ENCODE results near the gene SLC44A5. TPM values are rescaled to one million over a fixed set of nuclear protein-coding genes. Genes with fewer than 3 reads are reported as not detected.
"Not testable (repeated sequence)": the region's sequence is repeated elsewhere in the genome, so short reads cannot be mapped to it uniquely, and the experiment has no call there.

The SLC44A5 gene
- under 1 TPM in 1 of 2 donors, not detected in 1; 0.07 TPM for total RNA-seq

DNA sequence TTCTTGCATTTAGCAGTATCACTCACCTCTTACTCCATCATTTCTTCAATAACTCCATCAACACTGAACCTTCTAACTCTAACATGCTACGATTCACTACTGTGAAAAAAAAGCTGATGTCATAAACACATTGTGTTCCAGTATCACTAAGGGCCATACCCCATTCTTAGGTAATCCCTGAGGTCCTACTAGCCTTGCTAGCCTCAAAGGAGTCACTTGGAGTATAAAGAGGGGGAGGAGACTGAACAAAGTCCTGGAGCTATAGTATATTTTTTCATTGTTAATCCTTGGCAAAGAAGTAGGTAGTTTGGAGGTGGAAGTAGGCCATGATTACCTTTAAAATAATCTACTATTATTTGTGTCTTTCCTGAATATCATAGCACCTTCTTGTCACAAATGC lies at the start of gene SLC44A5:
Gene SLC44A5 (minus strand): TSS at position 101 of the 400 bp plus-strand sequence. CDS start 69,667 bp downstream, outside the sequence.
- Mint-ChIP-seq H3K9me3 (peaks cover 0 to 11% of the 10 kb centered on the region in 2 donors), H3K27ac (no peak within 1 kb of the TSS), H3K36me3 (peaks cover 0 to 13% of the 10 kb centered on the region in 2 donors)
- ATAC-seq (no peak), DNase-seq (ENCODE audit: low spot score in 2 of 2) (no peak)

- Mint-ChIP-seq H3K36me3 (no peaks in the 10 kb centered on the region), H3K9me3 (peaks cover 4 to 10% of the 10 kb centered on the region in 2 donors), H3K27ac (no peak overlapping the region)
- ATAC-seq, result no peak
- DNase-seq (ENCODE audit: low spot score in 2 of 2), result no peak
Observed at GRCh38 chr1:75655931-75656330, 45.0 kb upstream of the SLC44A5 start.

DNA sequence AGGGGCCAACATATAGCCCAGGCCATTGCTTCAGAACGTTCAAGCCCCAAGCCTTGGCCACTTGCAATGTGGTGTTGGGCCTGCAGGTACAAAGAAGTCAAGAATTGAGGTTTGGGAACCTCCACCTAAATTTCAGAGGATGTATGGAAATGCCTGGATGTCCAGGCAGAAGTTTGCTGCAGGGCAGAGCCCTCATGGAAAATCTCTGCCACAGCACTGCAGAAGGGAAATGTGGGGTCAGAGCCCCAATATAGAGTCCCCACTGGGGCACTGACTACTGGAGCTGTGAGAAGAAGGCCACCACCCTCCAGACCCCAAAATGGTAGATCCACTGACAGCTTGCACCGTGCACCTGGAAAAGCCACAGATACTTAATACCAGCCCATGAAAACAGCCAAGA lies 36.3 kb upstream of the SLC44A5 start:
- H3K36me3 Mint-ChIP-seq, result peaks cover 0 to 13% of the 10 kb centered on the region in 2 donors
- not testable (repeated sequence) for DNase-seq (ENCODE audit: low spot score in 2 of 2); ATAC-seq; H3K9me3 Mint-ChIP-seq; H3K27ac Mint-ChIP-seq

DNA sequence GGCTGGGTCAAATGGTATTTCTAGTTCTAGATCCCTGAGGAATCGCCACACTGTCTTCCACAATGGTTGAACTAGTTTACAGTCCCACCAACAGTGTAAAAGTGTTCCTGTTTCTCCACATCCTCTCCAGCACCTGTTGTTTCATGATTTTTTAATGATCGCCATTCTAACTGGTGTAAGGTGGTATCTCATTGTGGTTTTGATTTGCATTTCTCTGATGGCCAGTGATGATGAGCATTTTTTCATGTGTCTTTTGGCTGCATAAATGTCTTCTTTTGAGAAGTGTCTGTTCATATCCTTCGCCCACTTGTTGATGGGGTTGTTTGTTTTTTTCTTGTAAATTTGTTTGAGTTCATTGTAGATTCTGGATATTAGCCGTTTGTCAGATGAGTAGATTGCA lies 34.2 kb upstream of the SLC44A5 start:
- ATAC-seq; DNase-seq (ENCODE audit: low spot score in 2 of 2); H3K27ac Mint-ChIP-seq; H3K9me3 Mint-ChIP-seq: not testable (repeated sequence)
- peaks cover 0 to 13% of the 10 kb centered on the region in 2 donors for H3K36me3 Mint-ChIP-seq

- no peak overlapping the region for H3K27ac Mint-ChIP-seq
- DNase-seq (ENCODE audit: low spot score in 2 of 2) (no peak), ATAC-seq (no peak)
- H3K9me3 Mint-ChIP-seq, result no peaks in the 10 kb centered on the region
- peaks cover 0 to 13% of the 10 kb centered on the region in 2 donors for H3K36me3 Mint-ChIP-seq
Observed at GRCh38 chr1:75643460-75643859, 32.5 kb upstream of the SLC44A5 start.

GRCh38 chr1:75641325-75641724 lies 30.4 kb upstream of the SLC44A5 start:
- DNase-seq (ENCODE audit: low spot score in 2 of 2) (no peak), ATAC-seq (no peak)
- peaks cover 0 to 2% of the 10 kb centered on the region in 2 donors for H3K36me3 Mint-ChIP-seq
- H3K9me3 Mint-ChIP-seq, result no peaks in the 10 kb centered on the region
- no peak overlapping the region for H3K27ac Mint-ChIP-seq

DNA sequence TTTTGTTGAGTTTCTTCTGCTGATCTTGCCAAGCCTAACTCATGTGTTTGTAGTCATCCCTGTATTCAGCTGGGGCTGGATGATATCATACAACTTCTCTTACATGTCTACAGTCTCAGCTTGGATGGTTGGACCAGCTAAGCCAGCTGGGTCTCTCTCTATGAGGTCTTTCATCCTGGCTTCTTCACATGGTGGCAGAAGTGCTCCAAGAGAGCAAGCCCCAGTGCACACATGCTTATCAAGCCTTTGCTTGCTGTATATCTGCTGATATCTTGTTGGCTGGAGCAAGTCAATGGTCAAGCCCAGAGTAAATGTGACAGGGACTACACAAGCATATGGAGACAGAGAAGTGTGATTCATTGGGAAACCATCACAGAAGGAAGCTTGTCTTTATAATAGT lies 29.2 kb upstream of the SLC44A5 start:
- ATAC-seq (no peak), DNase-seq (ENCODE audit: low spot score in 2 of 2) (no peak)
- Mint-ChIP-seq H3K9me3 (no peaks in the 10 kb centered on the region), H3K36me3 (no peaks in the 10 kb centered on the region), H3K27ac (no peak overlapping the region)

- ATAC-seq, result no peak
- no peak for DNase-seq (ENCODE audit: low spot score in 2 of 2)
- H3K9me3 Mint-ChIP-seq, result no peaks in the 10 kb centered on the region
- H3K36me3 Mint-ChIP-seq, result no peaks in the 10 kb centered on the region
- no peak overlapping the region for H3K27ac Mint-ChIP-seq
Observed at GRCh38 chr1:75632350-75632949, 21.5 kb upstream of the SLC44A5 start.

- Mint-ChIP-seq H3K36me3 (no peaks in the 10 kb centered on the region), H3K27ac (no peak overlapping the region), H3K9me3 (no peaks in the 10 kb centered on the region)
- DNase-seq (ENCODE audit: low spot score in 2 of 2) (no peak), ATAC-seq (no peak)
Observed at GRCh38 chr1:75630998-75631397, 20.1 kb upstream of the SLC44A5 start.

DNA sequence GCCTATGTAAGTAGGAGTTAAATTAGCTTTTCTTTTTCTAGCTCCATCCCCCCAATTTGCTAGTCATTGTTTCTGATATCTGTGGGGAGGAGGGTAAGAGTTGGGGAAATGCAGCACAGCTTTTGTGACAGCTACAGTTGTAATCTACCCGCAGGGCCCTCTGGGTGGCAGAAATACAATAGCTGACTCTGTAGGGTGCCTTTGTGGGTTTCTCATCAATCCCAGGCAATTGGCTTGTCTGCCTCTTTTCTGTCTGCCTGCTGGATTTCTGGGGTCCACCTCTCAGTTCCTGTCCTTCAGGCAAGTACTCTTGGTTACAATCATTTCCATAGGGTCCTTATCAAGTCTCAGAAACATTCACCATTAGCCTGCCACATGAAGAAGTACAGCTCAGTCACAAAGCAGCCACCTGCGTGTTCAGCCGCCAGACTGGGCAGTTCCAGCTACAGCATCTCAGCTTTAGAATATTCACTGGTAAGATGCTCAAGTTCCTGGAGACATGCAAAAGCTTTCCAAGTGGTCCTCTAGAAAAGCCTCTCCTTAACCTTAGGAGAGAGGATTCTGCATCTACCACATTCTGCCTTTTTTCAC lies 19.2 kb upstream of the SLC44A5 start:
- no peak overlapping the region for H3K27ac Mint-ChIP-seq

DNA sequence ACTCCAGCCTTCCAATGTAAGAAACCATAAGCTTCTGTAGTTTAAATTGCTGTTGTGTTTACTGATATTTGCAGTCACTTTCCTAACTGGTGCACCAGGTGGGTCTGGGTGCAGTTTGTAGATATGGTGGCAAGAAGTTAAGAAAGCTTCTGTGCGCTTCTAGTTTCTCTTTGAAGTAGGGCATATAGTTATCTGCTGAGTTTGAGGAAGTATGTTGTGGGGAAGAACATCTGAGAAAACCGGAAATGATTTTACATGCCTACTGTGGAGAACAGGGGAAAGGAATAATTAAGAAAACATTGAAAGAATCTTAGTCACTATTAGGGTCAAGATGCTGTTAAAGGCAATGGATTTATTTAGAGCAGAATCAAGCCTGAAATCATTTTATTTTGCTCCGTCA lies 14.9 kb upstream of the SLC44A5 start:
- ATAC-seq, result no peak

More for the DNA sequence above, 19.2 kb upstream of the SLC44A5 start:
- DNase-seq (ENCODE audit: low spot score in 2 of 2) (no peak), ATAC-seq (no peak)
- peaks cover 0 to under 1% of the 10 kb centered on the region in 2 donors for H3K9me3 Mint-ChIP-seq
- no peaks in the 10 kb centered on the region for H3K36me3 Mint-ChIP-seq

GRCh38 chr1:75618382-75618781 lies 7.5 kb upstream of the SLC44A5 start:
- no peak for ATAC-seq
- Mint-ChIP-seq H3K9me3 (no peaks in the 10 kb centered on the region), H3K36me3 (peaks cover 0 to 12% of the 10 kb centered on the region in 2 donors)

More for the DNA sequence above, 14.9 kb upstream of the SLC44A5 start:
- H3K36me3 Mint-ChIP-seq, result no peaks in the 10 kb centered on the region
- H3K9me3 Mint-ChIP-seq, result peaks cover 0 to 5% of the 10 kb centered on the region in 2 donors
- DNase-seq (ENCODE audit: low spot score in 2 of 2), result no peak
- H3K27ac Mint-ChIP-seq, result no peak overlapping the region

DNA sequence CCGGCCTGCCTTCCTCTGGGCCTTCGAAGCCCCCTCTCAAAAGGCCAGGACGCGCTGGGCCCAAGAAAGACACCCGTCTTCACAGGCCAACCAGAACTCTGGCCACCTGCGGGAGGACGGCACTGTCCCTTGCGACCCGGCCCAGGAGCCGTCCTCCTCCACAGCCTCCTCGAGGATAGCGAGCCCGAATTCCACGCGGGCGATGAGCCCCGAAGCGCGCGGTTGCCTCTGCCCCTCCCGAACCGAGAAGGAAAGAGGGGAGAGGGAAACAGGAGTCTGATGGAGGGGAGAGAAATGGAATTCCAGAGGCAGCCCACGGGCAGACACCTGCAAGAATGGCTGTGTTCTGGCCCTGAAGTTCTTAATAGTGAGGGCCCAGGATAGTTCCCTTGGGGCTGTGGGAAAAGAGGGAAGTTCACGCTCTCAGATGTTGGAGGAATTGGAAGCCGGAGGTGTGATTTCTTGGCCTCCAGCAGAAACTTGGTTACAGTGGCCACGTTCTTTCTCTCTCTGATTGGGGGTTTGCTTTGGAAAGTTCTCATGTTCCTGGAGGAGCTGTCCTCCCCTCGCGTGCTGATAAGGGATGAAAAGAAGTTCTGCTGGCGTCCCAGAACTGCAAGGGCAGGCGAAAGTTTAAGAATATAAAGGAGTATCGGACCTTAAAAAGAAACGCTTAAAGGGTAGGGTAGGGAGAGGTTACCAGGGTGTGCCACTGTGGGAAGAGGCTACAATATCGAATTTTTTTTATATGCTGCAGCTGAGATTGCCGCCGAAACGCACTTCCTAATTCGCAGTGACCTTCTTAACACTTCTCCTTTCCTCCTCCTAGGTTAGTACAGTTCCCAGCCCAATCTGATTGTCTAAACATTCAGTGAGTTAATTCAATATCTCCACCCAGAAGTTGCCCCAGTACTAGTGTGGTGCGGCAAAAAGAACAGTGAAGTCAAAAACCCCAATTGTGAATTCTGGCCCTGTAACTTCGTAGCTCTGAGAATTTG lies 5.8 kb upstream of the SLC44A5 start:
- DNase-seq (ENCODE audit: low spot score in 2 of 2) (no peak), ATAC-seq (no peak)
- no peak overlapping the region for H3K27ac Mint-ChIP-seq
- H3K36me3 Mint-ChIP-seq, result peaks cover 0 to 12% of the 10 kb centered on the region in 2 donors
- H3K9me3 Mint-ChIP-seq, result no peaks in the 10 kb centered on the region

More at GRCh38 chr1:75618382-75618781, 7.5 kb upstream of the SLC44A5 start:
- DNase-seq (ENCODE audit: low spot score in 2 of 2), result no peak
- no peak overlapping the region for H3K27ac Mint-ChIP-seq

DNA sequence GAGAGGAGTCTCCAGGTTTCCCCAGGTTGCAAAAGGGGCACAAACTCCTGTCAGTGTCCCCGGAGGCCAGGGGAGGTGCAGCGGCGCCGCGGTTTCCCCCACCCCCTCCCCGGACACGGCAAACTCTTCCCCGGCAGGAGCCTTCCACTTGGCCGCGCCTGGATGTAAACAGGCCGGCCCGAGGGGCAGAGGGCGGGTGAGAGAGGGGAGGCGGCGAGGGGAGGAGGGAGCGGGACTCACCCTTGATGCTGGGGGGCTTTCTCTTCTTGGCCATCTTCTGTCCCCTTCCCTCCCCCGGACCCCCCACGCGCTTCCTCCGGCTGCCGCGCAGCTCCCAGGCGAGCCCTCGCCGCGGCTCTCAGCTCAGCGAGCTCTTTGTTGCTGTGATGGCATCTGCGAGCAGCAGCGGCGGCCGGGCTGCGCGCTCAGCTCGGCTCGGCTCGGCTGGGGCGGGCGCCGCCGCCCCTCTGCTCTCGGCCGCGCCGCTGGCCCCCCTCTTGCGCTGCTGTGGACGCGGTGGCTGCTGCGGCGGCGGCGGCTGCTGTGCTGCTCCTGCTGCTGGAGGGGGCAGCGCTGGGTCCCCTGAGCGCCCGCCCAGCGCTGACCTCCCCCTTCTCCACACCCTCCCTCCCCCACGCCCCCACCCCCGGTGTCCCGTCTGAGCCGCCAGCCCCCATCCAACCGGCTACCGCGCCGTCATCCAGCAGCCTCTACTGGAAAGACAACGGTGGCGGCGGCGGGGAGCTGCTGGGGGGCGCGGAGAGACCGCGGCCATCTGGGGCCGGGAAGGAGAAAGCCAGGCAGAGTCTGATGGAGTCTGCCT lies 4.9 kb upstream of the SLC44A5 start:
- ATAC-seq (peak; percentile 34 to 72), DNase-seq (ENCODE audit: low spot score in 2 of 2) (peak in 1 of 2 donors; percentile 20)
- Mint-ChIP-seq H3K27ac (no peak overlapping the region), H3K36me3 (peaks cover 0 to 12% of the 10 kb centered on the region in 2 donors), H3K9me3 (no peaks in the 10 kb centered on the region)

- ATAC-seq (peak in 1 of 2 donors; percentile 31), DNase-seq (ENCODE audit: low spot score in 2 of 2) (no peak)
- no peak overlapping the region for H3K27ac Mint-ChIP-seq
- H3K9me3 Mint-ChIP-seq, result no peaks in the 10 kb centered on the region
- peaks cover 0 to 12% of the 10 kb centered on the region in 2 donors for H3K36me3 Mint-ChIP-seq
Observed at GRCh38 chr1:75614399-75614756, 3.5 kb upstream of the SLC44A5 start.

- Mint-ChIP-seq H3K36me3 (peaks cover 0 to 12% of the 10 kb centered on the region in 2 donors), H3K27ac (no peak overlapping the region)
- ATAC-seq, result no peak
Observed at GRCh38 chr1:75613916-75614315, 3.0 kb upstream of the SLC44A5 start.

More at GRCh38 chr1:75613916-75614315, 3.0 kb upstream of the SLC44A5 start:
- DNase-seq (ENCODE audit: low spot score in 2 of 2), result no peak
- H3K9me3 Mint-ChIP-seq, result no peaks in the 10 kb centered on the region
